Heart left ventricle (tissue), 16 donors: Measurements from ENCODE around the gene FUBP1. TPM values are rescaled to one million over a fixed set of nuclear protein-coding genes. Genes with fewer than 3 reads are reported as not detected.

Source experiments
- ATAC-seq, 4 donors: fragments of 200-7000 bp; cut with Tn5 transposase; one replicate each; pipeline ENCODE4 v1.9.1; 2020 to 2022; ENCODE audit warnings: moderate library complexity in 4 of 4, mild to moderate bottlenecking in 3 of 4, moderate number of reproducible peaks in 1 of 4
- DNase-seq, 5 donors: peaks; one replicate each; pipeline ENCODE4 v3.0.0-alpha.2; 2020
- H3K27ac ChIP-seq, 12 donors: fragments of 200-600 bp; sonication (generic) in 4 of 12; one replicate each; pipeline versions ENCODE4 v1.5.0 to v1.8.0; 2016 to 2022; ENCODE audit warnings: mild to moderate bottlenecking in 2 of 12
- H3K27me3 ChIP-seq, 9 donors: fragments of 200-600 bp; sonication (generic) in 2 of 9; one replicate each; pipeline versions ENCODE4 v1.5.1 to v1.8.0; 2016 to 2022; ENCODE audit warnings: mild to moderate bottlenecking in 3 of 9
- H3K36me3 ChIP-seq, 9 donors: fragments of 200-600 bp; sonication (generic) in 2 of 9; one replicate each; pipeline versions ENCODE4 v1.5.0 to v1.8.0; 2018 to 2022; ENCODE audit warnings: mild to moderate bottlenecking in 2 of 9
- H3K4me1 ChIP-seq, 12 donors: fragments of 200-600 bp; sonication (generic) in 4 of 12; one replicate each; pipeline versions ENCODE4 v1.5.0 to v1.8.0; 2016 to 2022; ENCODE audit warnings: mild to moderate bottlenecking in 3 of 12
- H3K4me3 ChIP-seq, 12 donors: fragments of 200-600 bp; sonication (generic) in 4 of 12; one replicate each; pipeline versions ENCODE4 v1.5.0 to v1.8.0; 2017 to 2022; ENCODE audit warnings: mild to moderate bottlenecking in 9 of 12, moderate library complexity in 4 of 12
- H3K9me3 ChIP-seq, 12 donors: fragments of 200-600 bp; sonication (generic) in 4 of 12; one replicate each; pipeline versions ENCODE4 v1.5.0 to v1.8.0; 2016 to 2022; ENCODE audit warnings: mild to moderate bottlenecking in 1 of 12
- CTCF ChIP-seq, 12 donors: fragments of 200-600 bp; sonication (generic) in 4 of 12; IDR thresholded peaks; one replicate each; pipeline versions ENCODE4 v1.5.0 to v1.8.0; 2018 to 2022; ENCODE audit warnings: antibody characterized with exemption in 12 of 12, mild to moderate bottlenecking in 5 of 12
- POLR2A ChIP-seq, 2 donors: fragments of 450-650 bp; IDR thresholded peaks; one replicate each; pipeline ENCODE4 v1.6.1; 2017; ENCODE audit warnings: antibody characterized with exemption in 2 of 2, mild to moderate bottlenecking in 2 of 2, moderate library complexity in 2 of 2
- WGBS, 4 donors: extraction: QIAGEN DNeasy Blood & Tissue Kit in 2 of 4; methylation state at CpG; one replicate each; pipeline versions ENCODE4 v1.1.5 to v1.1.7; 2013 to 2018; 5-methylcytosine and 5-hydroxymethylcytosine counted together
- intact Hi-C, 10 donors: fragments of 100-400 bp; cut with DNase I; formaldehyde crosslinking; loops; one replicate each; pipeline versions ENCODE4 v1.11.1 to v1.14.2; 2022
- polyA plus RNA-seq, 2 donors: library from polyadenylated mRNA; stranded (reverse); fragments of 200-250 nt; gene quantifications; one replicate each; pipeline ENCODE4 v1.2.3, GENCODE V29; 2013
- total RNA-seq, 9 donors: library from RNA; depleted of rRNA in 2 of 9; stranded (reverse); fragments of >200 nt in 2 of 9; fragmentation: NEBNext Ultra II Directional in 3 of 9; extraction: Animal tissue kit (Norgen Biotek cat#: 25700) in 3 of 9; gene quantifications; one replicate each; pipeline versions ENCODE4 v1.1.0 to v1.2.4, GENCODE V29; 2016 to 2023
- donor health status: ischemic (EF 13 %, LVEDD 7.1; RV severe dilation, severe dysfunction).
- donor health status: healthy with polysubstance abuse.
- donor health status: DM: no; HTN: yes; CAD: no.
- donor health status: DM: no; HTN: no; CAD: no.
- donor health status: ischemic (EF 25% LVEDD 6.9; RV normal size, moderate dysfunction).
- donor health status: ischemic (EF 25% LVEDD 5.7; RV mildly dilated, moderate dysfunction).
- donor health status: healthy.
- donor health status: DM: yes; HTN: yes; CAD: no.
- donor health status: ischemic (EF 35%, LVEDD 5.7; RV mildly dilated, moderate dysfunction).
- donor health status: nonischemic (EF 11% LVEDD 7.7; RV severe dilation, severe dysfunction).
- donor health status: DM: yes; HTN: yes; CAD: no.
- donor health status: PGD.
- donor health status: ischemic (EF 29% LVEDD 5.4; RV normal size, mild dysfunction).
- donor health status: nonischemic (EF 23%, LVEDD 6.1; RV moderate dilation, normal function).

The FUBP1 gene
- total and polyA plus RNA-seq, 11 donors, result 27.0 to 78.9 (median 54.1) TPM

- ATAC-seq (no peak), DNase-seq (no peak)
- intact Hi-C loops, result loop anchor here in 4 of 10 donors (5.0 to 10.0 kb wide), 2 partner anchors 41 to 108 kb away; partner anchors contain the start of gene GIPC2 (in 3 of the 4)
- TF ChIP-seq POLR2A (IDR thresholded peaks at IDR 0.05) (no peak), CTCF (IDR thresholded peaks at IDR 0.05) (no peak)
- peak overlapping the region in 11 of 12 donors; percentile 89 to 96 (median 92) for H3K27ac ChIP-seq
- H3K4me1 ChIP-seq, result peaks cover 0 to 64% (median 31%) of the 10 kb centered on the region in 12 donors
- H3K36me3 ChIP-seq, result no peaks in the 10 kb centered on the region
- no peaks in the 10 kb centered on the region for H3K9me3 ChIP-seq
- H3K27me3 ChIP-seq, result no peaks in the 10 kb centered on the region
- H3K4me3 ChIP-seq, result peak overlapping the region; percentile 33 to 73 (median 64)
Measured at GRCh38 chr1:78006521-78006920, 27.6 kb upstream of the FUBP1 start.

- peak overlapping the region; percentile 89 to 96 (median 92) for H3K27ac ChIP-seq
- peaks cover 0 to 59% (median 27%) of the 10 kb centered on the region in 12 donors for H3K4me1 ChIP-seq
- no peaks in the 10 kb centered on the region for H3K36me3 ChIP-seq
- TF ChIP-seq CTCF (IDR thresholded peaks at IDR 0.05), result no peak
- no peak for TF ChIP-seq POLR2A (IDR thresholded peaks at IDR 0.05)
- ATAC-seq (peak in 2 of 4 donors; percentile 52 to 56), DNase-seq (peak in 2 of 5 donors; percentile 32 to 59)
- no peaks in the 10 kb centered on the region for H3K27me3 ChIP-seq
- peak overlapping the region; percentile 33 to 73 (median 64) for H3K4me3 ChIP-seq
- 0 to 3% (median 1%) methylated on average over 1 of the region's 1 CpG for WGBS, 4 donors
- no peaks in the 10 kb centered on the region for H3K9me3 ChIP-seq
- intact Hi-C loops, result loop anchor here in 9 of 10 donors (1.0 to 10.0 kb wide), 5 partner anchors 26 to 109 kb away; partner anchors contain the start of genes FUBP1 (in 8 of the 9) and GIPC2 (in 3 of the 9)
Measured at GRCh38 chr1:78005755-78006154, 26.9 kb upstream of the FUBP1 start.

- no peaks in the 10 kb centered on the region for H3K27me3 ChIP-seq
- no peak for TF ChIP-seq POLR2A (IDR thresholded peaks at IDR 0.05)
- no peak for TF ChIP-seq CTCF (IDR thresholded peaks at IDR 0.05)
- H3K4me3 ChIP-seq, result peak overlapping the region; percentile 33 to 73 (median 64)
- ATAC-seq, result no peak
- H3K36me3 ChIP-seq, result no peaks in the 10 kb centered on the region
- no peak for DNase-seq
- intact Hi-C loops, result loop anchor here in 9 of 10 donors (1.0 to 10.0 kb wide), 5 partner anchors 26 to 109 kb away; partner anchors contain the start of genes FUBP1 (in 8 of the 9) and GIPC2 (in 3 of the 9)
- peaks cover 0 to 57% (median 23%) of the 10 kb centered on the region in 12 donors for H3K4me1 ChIP-seq
- H3K9me3 ChIP-seq, result no peaks in the 10 kb centered on the region
- H3K27ac ChIP-seq, result peak overlapping the region; percentile 89 to 96 (median 92)
- WGBS, 4 donors, result 0% methylated on average over 1 of the region's 1 CpG
Measured at GRCh38 chr1:78005448-78005722, 26.5 kb upstream of the FUBP1 start.

- WGBS, 4 donors, result 0 to 1% (median 0%) methylated on average over 12 of the region's 12 CpGs
- no peak for TF ChIP-seq CTCF (IDR thresholded peaks at IDR 0.05)
- TF ChIP-seq POLR2A (IDR thresholded peaks at IDR 0.05), result peak; percentile 98 to 99
- Histone ChIP-seq H3K27ac (peak within 1 kb of the TSS; percentile 89 to 96 (median 92)), H3K27me3 (no peaks in the 10 kb centered on the region), H3K9me3 (no peaks in the 10 kb centered on the region), H3K4me1 (peaks cover 0 to 52% (median 19%) of the 10 kb centered on the region in 12 donors), H3K4me3 (peak within 1 kb of the TSS; percentile 33 to 73 (median 64)), H3K36me3 (no peaks in the 10 kb centered on the region)
- ATAC-seq (peak; percentile 99 to 100 (median 99)), DNase-seq (peak in 4 of 5 donors; percentile 51 to 86 (median 81))
- intact Hi-C loops, result loop anchor here in 9 of 10 donors (1.0 to 10.0 kb wide), 5 partner anchors 26 to 110 kb away; partner anchors contain the start of genes FUBP1 (in 8 of the 9) and GIPC2 (in 3 of the 9)
Measured at GRCh38 chr1:78004719-78005447, 26.0 kb upstream of the FUBP1 start, which contains the start of gene DNAJB4. DNAJB4 (plus strand) TSS chr1:78004939; CDS start chr1:78005111, 172 bp downstream.
